ENCODE results near the gene CDS1. TPM values are rescaled to one million over a fixed set of nuclear protein-coding genes. Genes with fewer than 3 reads are reported as not detected.

Gene CDS1
- total and polyA plus RNA-seq, 2 experiments from 2014 or later: 10.0 to 22.6 TPM

- Mint-ChIP-seq H3K4me1 (peaks cover 44% of the 10 kb centered on the region), H3K36me3 (ENCODE audit: low read depth) (peaks cover 17% of the 10 kb centered on the region), H3K4me3 (peak overlapping the region; percentile 30; the same call in 2 of the 3 replicates), H3K27ac (peak overlapping the region; percentile 93), H3K9me3 (peaks cover 21% of the 10 kb centered on the region; the same call in 2 of the 3 replicates), H3K27me3 (ENCODE audit: insufficient read depth, low read depth, poor library complexity) (peaks cover 9% of the 10 kb centered on the region)
- Histone ChIP-seq H3K4me2 (peak overlapping the region; percentile 12), H3K4me1 (ENCODE audit: insufficient read depth) (peaks cover 59% of the 10 kb centered on the region), H3F3A (replicated peaks; ENCODE audit: low read depth) (peaks cover 5% of the 10 kb centered on the region; the same call in 1 of the 2 replicates), H3K9me2 (ENCODE audit: insufficient read depth) (no peaks in the 10 kb centered on the region; the same call in 1 of the 2 replicates), H3K4me3 (no peak overlapping the region), H4K20me1 (replicated peaks; ENCODE audit: insufficient read depth) (no peaks in the 10 kb centered on the region), H3K27me3 (ENCODE audit: insufficient read depth) (no peaks in the 10 kb centered on the region), H3K79me2 (replicated peaks; ENCODE audit: insufficient read depth) (no peaks in the 10 kb centered on the region), H2AFZ (no peak overlapping the region), H3K27ac (ENCODE audit: low read depth) (peak overlapping the region; percentile 89), H3K36me3 (ENCODE audit: insufficient read depth) (no peaks in the 10 kb centered on the region; the same call in 1 of the 2 replicates)
- ATAC-seq: peak; percentile 92
- TF ChIP-seq CREB1 (CRISPR knock-in tag; IDR thresholded peaks at IDR 0.05; ENCODE audit: low read depth) (0 out of 2 replicates have a peak, but pooled peaks have one; percentile 24), EZH2 (IDR thresholded peaks at IDR 0.05; ENCODE audit: low read depth, unreplicated experiment) (no peak), NANOG (IDR thresholded peaks at IDR 0.05; ENCODE audit: borderline replicate concordance) (peak; percentile 60)
- peak; percentile 77 for DNase-seq (ENCODE audit: low spot score)
Measured at GRCh38 chr4:84565951-84566350, 17.0 kb upstream of the CDS1 start.

- Histone ChIP-seq H3K4me3 (no peak overlapping the region), H3K27ac (ENCODE audit: low read depth) (peak overlapping the region; percentile 73), H3K36me3 (ENCODE audit: insufficient read depth) (no peaks in the 10 kb centered on the region; the same call in none of the 2 replicates), H3K79me2 (replicated peaks; ENCODE audit: insufficient read depth) (no peaks in the 10 kb centered on the region), H3K9me2 (ENCODE audit: insufficient read depth) (no peaks in the 10 kb centered on the region; the same call in 1 of the 2 replicates), H3K4me1 (ENCODE audit: insufficient read depth) (peaks cover 48% of the 10 kb centered on the region), H3F3A (replicated peaks; ENCODE audit: low read depth) (peaks cover 5% of the 10 kb centered on the region; the same call in 1 of the 2 replicates), H4K20me1 (replicated peaks; ENCODE audit: insufficient read depth) (no peaks in the 10 kb centered on the region), H2AFZ (no peak overlapping the region), H3K4me2 (peak overlapping the region; percentile 64), H3K27me3 (ENCODE audit: insufficient read depth) (no peaks in the 10 kb centered on the region)
- peaks cover 48% of the 10 kb centered on the region for H3K4me1 Mint-ChIP-seq
- ATAC-seq (no peak), DNase-seq (ENCODE audit: low spot score) (no peak)
- no peak overlapping the region for H3K4me3 Mint-ChIP-seq
- no peak for TF ChIP-seq JUNB (IDR thresholded peaks at IDR 0.05; ENCODE audit: unreplicated experiment)
- no peak for TF ChIP-seq CTCF (conservative IDR thresholded peaks at IDR 0.05; ENCODE audit: low read depth in 2 of 2)
- peak overlapping the region; percentile 13; the same call in 1 of the 2 replicates for H3K27ac Mint-ChIP-seq
- peaks cover 6% of the 10 kb centered on the region for H3K27me3 Mint-ChIP-seq (ENCODE audit: insufficient read depth, low read depth, poor library complexity)
- peaks cover 21% of the 10 kb centered on the region; the same call in 2 of the 3 replicates for H3K9me3 Mint-ChIP-seq
- peaks cover 17% of the 10 kb centered on the region for H3K36me3 Mint-ChIP-seq (ENCODE audit: low read depth)
Measured at GRCh38 chr4:84568496-84568895, 14.4 kb upstream of the CDS1 start.

- H3K9me3 Mint-ChIP-seq: peaks cover 20% of the 10 kb centered on the region; the same call in 2 of the 3 replicates
- no peak overlapping the region for H3K27ac Mint-ChIP-seq
- H3K4me2 ChIP-seq: peak overlapping the region; percentile 64
Measured at GRCh38 chr4:84569009-84569408, 13.9 kb upstream of the CDS1 start.

More at GRCh38 chr4:84569009-84569408, 13.9 kb upstream of the CDS1 start:
- no peaks in the 10 kb centered on the region for H3K79me2 ChIP-seq (replicated peaks; ENCODE audit: insufficient read depth)
- H3K36me3 Mint-ChIP-seq (ENCODE audit: low read depth): peaks cover 16% of the 10 kb centered on the region
- H3K9me2 ChIP-seq (ENCODE audit: insufficient read depth): no peaks in the 10 kb centered on the region; the same call in 1 of the 2 replicates
- no peak overlapping the region for H2AFZ ChIP-seq
- no peak for TF ChIP-seq CREB1 (CRISPR knock-in tag; IDR thresholded peaks at IDR 0.05; ENCODE audit: low read depth)
- peak; percentile 42; the same call in 1 of the 2 replicates for TF ChIP-seq ZNF462 (CRISPR knock-in tag; IDR thresholded peaks at IDR 0.05)
- H3F3A ChIP-seq (replicated peaks; ENCODE audit: low read depth): peaks cover 5% of the 10 kb centered on the region; the same call in 1 of the 2 replicates
- H3K4me3 Mint-ChIP-seq: no peak overlapping the region
- peak overlapping the region; percentile 73 for H3K27ac ChIP-seq (ENCODE audit: low read depth)
- H3K27me3 ChIP-seq (ENCODE audit: insufficient read depth): no peaks in the 10 kb centered on the region
- peaks cover 45% of the 10 kb centered on the region for H3K4me1 Mint-ChIP-seq
- ATAC-seq (no peak), DNase-seq (ENCODE audit: low spot score) (no peak)
- H3K4me1 ChIP-seq (ENCODE audit: insufficient read depth): peaks cover 43% of the 10 kb centered on the region
- peaks cover 6% of the 10 kb centered on the region for H3K27me3 Mint-ChIP-seq (ENCODE audit: insufficient read depth, low read depth, poor library complexity)
- H3K4me3 ChIP-seq: no peak overlapping the region
- H4K20me1 ChIP-seq (replicated peaks; ENCODE audit: insufficient read depth): no peaks in the 10 kb centered on the region
- no peaks in the 10 kb centered on the region; the same call in none of the 2 replicates for H3K36me3 ChIP-seq (ENCODE audit: insufficient read depth)
